Lung (tissue), 12 donors: ENCODE measurements around the gene SPIRE2. TPM values are rescaled to one million over a fixed set of nuclear protein-coding genes. Genes with fewer than 3 reads are reported as not detected.
"Not testable (repeated sequence)": the region's sequence is repeated elsewhere in the genome, so short reads cannot be mapped to it uniquely, and the experiment has no call there.

Source experiments
- ATAC-seq: fragments of 200-7000 bp; cut with Tn5 transposase; one replicate; pipeline ENCODE4 v1.9.1; 2020; ENCODE audit warnings: moderate number of reproducible peaks; ENCODE audit not compliant: insufficient read depth, low FRiP score
- DNase-seq, 3 donors: peaks; one replicate each; pipeline ENCODE4 v3.0.0-alpha.2; 2013 to 2017
- H3K27ac ChIP-seq, 2 donors: one replicate each; pipeline ENCODE4 v1.5.1; 2013; ENCODE audit warnings: mild to moderate bottlenecking in 2 of 2, moderate library complexity in 2 of 2, control low read depth in 1 of 2, inconsistent platforms in 1 of 2, low read depth in 1 of 2, low read length in 1 of 2
- H3K27me3 ChIP-seq, 3 donors: one replicate each; pipeline ENCODE4 v1.5.1; 2013; ENCODE audit warnings: low read length in 2 of 3; ENCODE audit not compliant: control insufficient read depth in 3 of 3, insufficient read depth in 3 of 3
- H3K36me3 ChIP-seq, 4 donors: one replicate each; pipeline ENCODE4 v1.5.1; 2013; ENCODE audit warnings: low read length in 4 of 4, mild to moderate bottlenecking in 1 of 4, moderate library complexity in 1 of 4; ENCODE audit not compliant: control insufficient read depth in 4 of 4, insufficient read depth in 4 of 4
- H3K4me1 ChIP-seq, 5 donors: one replicate each; pipeline ENCODE4 v1.5.1; 2013; ENCODE audit warnings: low read length in 5 of 5, mild to moderate bottlenecking in 2 of 5, moderate library complexity in 1 of 5; ENCODE audit not compliant: control insufficient read depth in 5 of 5, insufficient read depth in 5 of 5
- H3K4me3 ChIP-seq: one replicate; pipeline ENCODE4 v1.5.1; 2013; ENCODE audit warnings: mild to moderate bottlenecking, control low read depth, moderate library complexity
- H3K9ac ChIP-seq, 2 donors: one replicate each; pipeline ENCODE4 v1.5.1; 2013; ENCODE audit warnings: low read length in 2 of 2, control low read depth in 1 of 2; ENCODE audit not compliant: insufficient read depth in 1 of 2
- H3K9me3 ChIP-seq, 4 donors: one replicate each; pipeline ENCODE4 v1.5.1; 2013; ENCODE audit warnings: low read length in 3 of 4, mild to moderate bottlenecking in 1 of 4, moderate library complexity in 1 of 4; ENCODE audit not compliant: control insufficient read depth in 4 of 4, insufficient read depth in 3 of 4
- WGBS, 2 donors: extraction: QIAGEN DNeasy Blood & Tissue Kit; methylation state at CpG; one replicate each; pipeline ENCODE4 v1.1.7; 2013; 5-methylcytosine and 5-hydroxymethylcytosine counted together
- polyA plus RNA-seq, 2 donors: library from polyadenylated mRNA; stranded (reverse); fragments of 200-250 nt; gene quantifications; one replicate each; pipeline ENCODE4 v1.2.1, GENCODE V29; 2013
- total RNA-seq, 2 donors: library from RNA; depleted of rRNA in 1 of 2; stranded (reverse); fragments of >200 nt in 1 of 2; gene quantifications; one replicate each; pipeline ENCODE4 v1.2.1, GENCODE V29; 2014 to 2021
- TF ChIP-seq, protein P1 (sequence below): IDR thresholded peaks from 2 replicates; pipeline ENCODE4 v1.5.1; 2012; ENCODE audit warnings: mild to moderate bottlenecking; ENCODE audit errors: control extremely low read depth, extremely low read depth
- donor health status: control.
- donor health status: control.
- donor health status: Bipolar disorder and iron deficiency.
- donor health status: healthy.
- donor health status: DM: yes; HTN: yes; CAD: no.

SPIRE2 gene
- total and polyA plus RNA-seq, 4 donors, result 3.3 to 12.0 (median 8.0) TPM

DNA sequence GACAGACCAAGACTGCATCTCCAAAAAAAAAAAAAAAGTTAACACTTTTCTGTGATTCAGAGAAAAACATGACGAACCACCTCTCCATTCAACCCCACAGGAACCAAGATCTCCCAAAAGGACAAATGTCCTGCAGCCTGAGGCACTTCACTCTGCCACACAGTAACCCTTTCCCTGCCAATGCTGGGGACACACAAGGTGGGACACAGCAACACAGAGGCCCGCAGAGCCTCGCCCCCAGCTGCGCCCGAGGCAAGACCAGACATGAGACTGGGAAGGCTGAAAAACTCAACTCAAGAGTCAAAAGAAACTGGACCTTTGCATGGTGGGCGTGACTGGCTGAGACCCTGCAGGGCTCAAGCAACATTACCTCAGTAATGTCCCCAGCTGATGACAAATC, 45.8 kb upstream of the SPIRE2 start:
- Histone ChIP-seq H3K9me3 (no peaks in the 10 kb centered on the region), H3K9ac (no peak overlapping the region), H3K27ac (no peak overlapping the region), H3K4me3 (no peak overlapping the region), H3K4me1 (no peaks in the 10 kb centered on the region), H3K27me3 (no peaks in the 10 kb centered on the region), H3K36me3 (peaks cover 0 to 21% (median 8%) of the 10 kb centered on the region in 4 donors)
- no peak for ATAC-seq
- no peak for DNase-seq
- TF ChIP-seq, protein P1, sequence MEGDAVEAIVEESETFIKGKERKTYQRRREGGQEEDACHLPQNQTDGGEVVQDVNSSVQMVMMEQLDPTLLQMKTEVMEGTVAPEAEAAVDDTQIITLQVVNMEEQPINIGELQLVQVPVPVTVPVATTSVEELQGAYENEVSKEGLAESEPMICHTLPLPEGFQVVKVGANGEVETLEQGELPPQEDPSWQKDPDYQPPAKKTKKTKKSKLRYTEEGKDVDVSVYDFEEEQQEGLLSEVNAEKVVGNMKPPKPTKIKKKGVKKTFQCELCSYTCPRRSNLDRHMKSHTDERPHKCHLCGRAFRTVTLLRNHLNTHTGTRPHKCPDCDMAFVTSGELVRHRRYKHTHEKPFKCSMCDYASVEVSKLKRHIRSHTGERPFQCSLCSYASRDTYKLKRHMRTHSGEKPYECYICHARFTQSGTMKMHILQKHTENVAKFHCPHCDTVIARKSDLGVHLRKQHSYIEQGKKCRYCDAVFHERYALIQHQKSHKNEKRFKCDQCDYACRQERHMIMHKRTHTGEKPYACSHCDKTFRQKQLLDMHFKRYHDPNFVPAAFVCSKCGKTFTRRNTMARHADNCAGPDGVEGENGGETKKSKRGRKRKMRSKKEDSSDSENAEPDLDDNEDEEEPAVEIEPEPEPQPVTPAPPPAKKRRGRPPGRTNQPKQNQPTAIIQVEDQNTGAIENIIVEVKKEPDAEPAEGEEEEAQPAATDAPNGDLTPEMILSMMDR, result no peak
- 94 to 95% methylated on average over 6 of the region's 6 CpGs for WGBS, 2 donors

DNA sequence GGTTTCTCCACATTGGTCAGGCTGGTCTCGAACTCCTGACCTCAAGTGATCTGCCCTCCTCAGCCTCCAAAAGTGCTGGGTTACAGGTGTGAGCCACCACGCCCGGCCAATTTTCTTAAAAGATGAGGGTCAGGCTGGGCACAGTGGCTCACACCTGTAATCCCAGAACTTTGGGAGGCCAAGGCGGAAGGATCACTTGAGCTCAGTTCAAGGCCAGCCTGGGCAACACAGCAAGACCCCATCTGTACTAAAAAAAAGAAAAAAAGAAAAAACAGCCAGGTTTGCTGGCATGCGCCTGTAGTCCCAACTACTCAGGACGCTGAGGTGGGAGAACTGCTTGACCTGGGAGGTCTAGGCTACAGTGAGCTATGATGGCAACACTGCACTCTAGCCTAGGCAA, 44.3 kb upstream of the SPIRE2 start:
- not testable (repeated sequence) for H3K9ac ChIP-seq, H3K27ac ChIP-seq, H3K9me3 ChIP-seq, DNase-seq, ATAC-seq, H3K4me3 ChIP-seq, H3K27me3 ChIP-seq, H3K4me1 ChIP-seq
- WGBS, 2 donors, result 92 to 96% methylated on average over 6 of the region's 6 CpGs
- H3K36me3 ChIP-seq, result peaks cover 0 to 16% (median 5%) of the 10 kb centered on the region in 4 donors

DNA sequence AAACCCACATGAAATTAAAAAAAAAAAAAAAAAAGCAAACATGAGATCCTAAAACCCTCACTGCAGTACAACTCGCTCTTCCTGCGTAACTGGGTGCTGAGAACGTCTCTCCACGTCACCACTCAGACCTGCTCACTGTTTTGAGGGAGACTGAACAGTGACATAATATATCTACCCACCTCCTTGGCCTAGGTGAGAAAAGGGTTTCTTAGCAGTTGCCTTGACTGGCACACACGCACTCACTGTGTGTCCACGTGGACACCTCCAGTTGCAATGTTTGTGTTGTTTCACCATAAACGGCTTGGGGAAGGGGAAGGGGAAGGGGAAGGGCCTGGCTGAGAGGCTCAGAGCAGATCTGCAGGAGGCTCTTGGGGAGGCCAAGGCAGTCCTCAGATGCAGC, 43.9 kb upstream of the SPIRE2 start:
- Histone ChIP-seq H3K36me3 (peaks cover 0 to 14% (median 5%) of the 10 kb centered on the region in 4 donors), H3K9ac (no peak overlapping the region), H3K9me3 (no peaks in the 10 kb centered on the region), H3K27me3 (no peaks in the 10 kb centered on the region), H3K27ac (no peak overlapping the region), H3K4me1 (no peaks in the 10 kb centered on the region), H3K4me3 (no peak overlapping the region)
- ATAC-seq, result no peak
- DNase-seq, result no peak
- TF ChIP-seq, protein P1, result no peak
- WGBS, 2 donors, result 68 to 71% methylated on average over 7 of the region's 7 CpGs

DNA sequence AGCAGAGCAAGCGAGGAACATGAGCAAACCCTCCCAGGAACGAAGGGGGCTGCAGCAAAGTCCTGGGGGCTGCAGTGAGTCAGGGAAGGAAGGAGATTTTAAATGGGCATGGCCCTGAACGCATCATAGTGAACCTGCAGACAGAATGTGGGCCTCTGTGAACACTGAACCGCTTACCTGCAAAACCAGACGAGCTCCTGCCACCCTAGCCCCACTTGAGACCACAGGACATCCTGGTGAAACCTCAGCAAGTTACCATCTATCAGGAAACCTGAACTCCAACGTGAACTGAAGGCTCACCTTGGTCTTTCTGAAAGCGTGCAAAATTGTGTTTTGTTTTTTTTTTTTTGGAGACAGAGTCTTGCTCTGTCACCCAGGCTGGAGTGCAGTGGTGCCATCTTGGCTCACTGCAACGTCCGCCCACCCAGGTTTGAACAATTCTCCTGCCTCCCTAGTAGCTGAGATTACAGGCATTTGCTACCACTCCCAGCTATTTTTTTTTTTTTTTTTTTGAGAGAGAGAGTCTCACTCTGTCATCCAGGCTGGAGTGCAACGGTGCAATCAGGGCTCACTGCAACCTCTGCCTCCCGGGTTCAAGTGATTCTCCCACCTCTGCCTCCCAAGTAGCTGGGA, 42.6 kb upstream of the SPIRE2 start:
- 90 to 91% methylated on average over 11 of the region's 11 CpGs for WGBS, 2 donors
- DNase-seq (no peak), ATAC-seq (no peak)
- H3K4me1 ChIP-seq, result no peaks in the 10 kb centered on the region
- H3K9ac ChIP-seq, result no peak overlapping the region
- H3K4me3 ChIP-seq, result no peak overlapping the region
- no peaks in the 10 kb centered on the region for H3K9me3 ChIP-seq
- H3K36me3 ChIP-seq, result peaks cover 0 to 14% (median 4%) of the 10 kb centered on the region in 4 donors
- no peak overlapping the region for H3K27ac ChIP-seq
- TF ChIP-seq, protein P1, result no peak
- H3K27me3 ChIP-seq, result no peaks in the 10 kb centered on the region
